ENCODE results near the gene SPHK2. TPM values are rescaled to one million over a fixed set of nuclear protein-coding genes. Genes with fewer than 3 reads are reported as not detected.
"Not testable (repeated sequence)": the region's sequence is repeated elsewhere in the genome, so short reads cannot be mapped to it uniquely, and the experiment has no call there.

SPHK2 gene
- total RNA-seq, 4 donors from 2014 or later, result 7.2 to 17.9 (median 13.7) TPM

GRCh38 chr19:48575931-48576622 is 43.2 kb upstream of the SPHK2 start:
- H3K36me3 ChIP-seq, result no peaks in the 10 kb centered on the region
- H3K4me1 ChIP-seq, result no peaks in the 10 kb centered on the region
- no peak overlapping the region for H3K27ac ChIP-seq
- ATAC-seq, result no peak
- H3K4me3 ChIP-seq, result no peak overlapping the region
- H3K9me3 ChIP-seq, result no peaks in the 10 kb centered on the region
- 61% methylated on average over 13 of the region's 23 CpGs; no CpG with 5 or more reads in 1 of the 2 donors for WGBS, 2 donors (ENCODE audit: low coverage in 1 of 2)
- H3K27me3 ChIP-seq, result no peaks in the 10 kb centered on the region
- TF ChIP-seq EP300 (IDR thresholded peaks at IDR 0.05), result no peak
- no peak for TF ChIP-seq POLR2AphosphoS5 (IDR thresholded peaks at IDR 0.05)
- TF ChIP-seq POLR2A (IDR thresholded peaks at IDR 0.05), result no peak
- TF ChIP-seq CTCF (IDR thresholded peaks at IDR 0.05), result no peak

GRCh38 chr19:48577908-48578307 is 41.4 kb upstream of the SPHK2 start:
- H3K4me1 ChIP-seq, H3K9me3 ChIP-seq, H3K36me3 ChIP-seq, H3K4me3 ChIP-seq, H3K27ac ChIP-seq, H3K27me3 ChIP-seq, ATAC-seq: not testable (repeated sequence)
- 92 to 96% methylated on average over 5 to 6 of the region's 7 CpGs for WGBS, 2 donors (ENCODE audit: low coverage in 1 of 2)

GRCh38 chr19:48578891-48579290 is 40.4 kb upstream of the SPHK2 start:
- H3K36me3 ChIP-seq, result no peaks in the 10 kb centered on the region
- no peak for ATAC-seq
- H3K4me3 ChIP-seq, result no peak overlapping the region
- 24 to 29% methylated on average over 3 of the region's 3 CpGs for WGBS, 2 donors (ENCODE audit: low coverage in 1 of 2)
- no peaks in the 10 kb centered on the region for H3K27me3 ChIP-seq
- H3K9me3 ChIP-seq, result no peaks in the 10 kb centered on the region
- H3K4me1 ChIP-seq, result peaks cover 0 to 4% (median 0%) of the 10 kb centered on the region in 3 donors
- no peak for TF ChIP-seq CTCF (IDR thresholded peaks at IDR 0.05)
- no peak for TF ChIP-seq POLR2A (IDR thresholded peaks at IDR 0.05)
- TF ChIP-seq POLR2AphosphoS5 (IDR thresholded peaks at IDR 0.05), result no peak
- TF ChIP-seq EP300 (IDR thresholded peaks at IDR 0.05), result no peak
- H3K27ac ChIP-seq, result no peak overlapping the region

GRCh38 chr19:48582168-48582567 is 37.1 kb upstream of the SPHK2 start:
- no peak for TF ChIP-seq POLR2A (IDR thresholded peaks at IDR 0.05)
- TF ChIP-seq EP300 (IDR thresholded peaks at IDR 0.05), result no peak
- TF ChIP-seq CTCF (IDR thresholded peaks at IDR 0.05), result no peak
- no peak for TF ChIP-seq POLR2AphosphoS5 (IDR thresholded peaks at IDR 0.05)
- Histone ChIP-seq H3K27ac (no peak overlapping the region), H3K4me1 (peaks cover 0 to 11% (median 0%) of the 10 kb centered on the region in 3 donors), H3K9me3 (no peaks in the 10 kb centered on the region), H3K27me3 (no peaks in the 10 kb centered on the region), H3K36me3 (no peaks in the 10 kb centered on the region), H3K4me3 (no peak overlapping the region)
- ATAC-seq, result no peak
- WGBS, 2 donors (ENCODE audit: low coverage in 1 of 2), result 69 to 72% methylated on average over 2 of the region's 2 CpGs

- 88 to 92% methylated on average over 1 to 2 of the region's 3 CpGs for WGBS, 2 donors (ENCODE audit: low coverage in 1 of 2)
- Histone ChIP-seq H3K4me1 (peaks cover 0 to 22% (median 4%) of the 10 kb centered on the region in 3 donors), H3K9me3 (no peaks in the 10 kb centered on the region), H3K36me3 (no peaks in the 10 kb centered on the region), H3K27me3 (no peaks in the 10 kb centered on the region), H3K4me3 (no peak overlapping the region), H3K27ac (no peak overlapping the region)
- TF ChIP-seq CTCF (IDR thresholded peaks at IDR 0.05), result no peak
- no peak for TF ChIP-seq POLR2A (IDR thresholded peaks at IDR 0.05)
- no peak for TF ChIP-seq POLR2AphosphoS5 (IDR thresholded peaks at IDR 0.05)
- no peak for TF ChIP-seq EP300 (IDR thresholded peaks at IDR 0.05)
- no peak for ATAC-seq
Measured at GRCh38 chr19:48587387-48587786, 31.9 kb upstream of the SPHK2 start.

Data from gastroesophageal sphincter (tissue), 4 donors.